Right lobe of liver (tissue), 4 donors: ENCODE measurements around the gene ETNK1.
"Not testable (repeated sequence)": the region's sequence is repeated elsewhere in the genome, so short reads cannot be mapped to it uniquely, and the experiment has no call there.

ENCODE experiments used
- POLR2A ChIP-seq: fragments of 450-650 bp; IDR thresholded peaks from one replicate; pipeline ENCODE4 v1.6.1; 2017; ENCODE audit warnings: antibody characterized with exemption, mild to moderate bottlenecking
- TF ChIP-seq, protein P1 (sequence below), 4 donors: fragments of 200-600 bp in 3 of 4; fragments of 450-650 bp in 1 of 4; IDR thresholded peaks; one replicate each; pipeline versions ENCODE4 v1.5.1 to v1.8.0; 2016 to 2022; ENCODE audit warnings: antibody characterized with exemption in 4 of 4, mild to moderate bottlenecking in 2 of 4
- donor health status: DM: no; HTN: no; CAD: no.
- donor health status: DM: no; HTN: no; CAD: no.
- donor health status: DM: no; HTN: yes; CAD: no.

DNA sequence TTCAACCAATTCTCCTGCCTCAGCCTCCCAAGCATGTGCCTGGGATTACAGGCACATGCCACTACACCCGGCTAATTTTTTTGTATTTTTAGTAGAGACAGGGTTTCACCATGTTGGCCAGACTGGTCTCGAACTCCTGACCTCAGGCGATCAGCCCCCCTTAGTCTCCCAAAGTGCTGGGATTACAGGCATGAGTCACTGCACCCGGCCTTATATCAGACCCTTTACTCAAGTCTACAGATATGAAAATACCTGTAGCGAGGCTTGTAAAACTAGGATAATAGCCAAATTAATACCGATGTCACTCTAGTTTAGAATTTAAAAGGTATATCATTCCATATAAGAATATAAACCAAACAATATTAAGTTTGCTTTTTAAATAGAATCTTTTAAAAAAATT, 27.4 kb upstream of the ETNK1 start:
- not testable (repeated sequence) for TF ChIP-seq POLR2A
- TF ChIP-seq, protein P1, sequence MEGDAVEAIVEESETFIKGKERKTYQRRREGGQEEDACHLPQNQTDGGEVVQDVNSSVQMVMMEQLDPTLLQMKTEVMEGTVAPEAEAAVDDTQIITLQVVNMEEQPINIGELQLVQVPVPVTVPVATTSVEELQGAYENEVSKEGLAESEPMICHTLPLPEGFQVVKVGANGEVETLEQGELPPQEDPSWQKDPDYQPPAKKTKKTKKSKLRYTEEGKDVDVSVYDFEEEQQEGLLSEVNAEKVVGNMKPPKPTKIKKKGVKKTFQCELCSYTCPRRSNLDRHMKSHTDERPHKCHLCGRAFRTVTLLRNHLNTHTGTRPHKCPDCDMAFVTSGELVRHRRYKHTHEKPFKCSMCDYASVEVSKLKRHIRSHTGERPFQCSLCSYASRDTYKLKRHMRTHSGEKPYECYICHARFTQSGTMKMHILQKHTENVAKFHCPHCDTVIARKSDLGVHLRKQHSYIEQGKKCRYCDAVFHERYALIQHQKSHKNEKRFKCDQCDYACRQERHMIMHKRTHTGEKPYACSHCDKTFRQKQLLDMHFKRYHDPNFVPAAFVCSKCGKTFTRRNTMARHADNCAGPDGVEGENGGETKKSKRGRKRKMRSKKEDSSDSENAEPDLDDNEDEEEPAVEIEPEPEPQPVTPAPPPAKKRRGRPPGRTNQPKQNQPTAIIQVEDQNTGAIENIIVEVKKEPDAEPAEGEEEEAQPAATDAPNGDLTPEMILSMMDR (IDR thresholded peaks at IDR 0.05): not testable (repeated sequence)
